Activated naive CD4-positive, alpha-beta T cell treated with anti-CD3 and anti-CD28 coated beads, Interleukin-2, amount 50 U/mL, for 72 hours (primary cell): Measurements from ENCODE around the gene NDUFV3. TPM values are rescaled to one million over a fixed set of nuclear protein-coding genes. Genes with fewer than 3 reads are reported as not detected.
"Not testable (repeated sequence)": the region's sequence is repeated elsewhere in the genome, so short reads cannot be mapped to it uniquely, and the experiment has no call there.

ENCODE experiments used
- ATAC-seq, 2 donors: fragments of 150-1000 bp; cut with Tn5 transposase; 2 replicates each; pipeline ENCODE4 v1.10.0; 2021; ENCODE audit warnings: mild to moderate bottlenecking in 2 of 2, moderate library complexity in 2 of 2
- DNase-seq, 2 donors: peaks; one replicate each; pipeline ENCODE4 v3.0.0; 2021 to 2022; ENCODE audit warnings: low spot score in 2 of 2
- H3K27ac Mint-ChIP-seq, 2 donors: one replicate each; pipeline ENCODE4 v1.8.0; 2022; ENCODE audit warnings: mild to moderate bottlenecking in 2 of 2, mixed read lengths in 2 of 2
- H3K36me3 Mint-ChIP-seq, 2 donors: one replicate each; pipeline ENCODE4 v1.8.0; 2022; ENCODE audit warnings: mixed read lengths in 2 of 2
- H3K9me3 Mint-ChIP-seq, 2 donors: one replicate each; pipeline ENCODE4 v1.8.0; 2022; ENCODE audit warnings: mixed read lengths in 2 of 2
- total RNA-seq, 2 donors: library from RNA; stranded (reverse); gene quantifications; one replicate each; pipeline ENCODE4 v1.2.3, GENCODE V29; 2022

The NDUFV3 gene
- 10 to 100 TPM; 25.3 to 25.7 TPM for total RNA-seq

DNA sequence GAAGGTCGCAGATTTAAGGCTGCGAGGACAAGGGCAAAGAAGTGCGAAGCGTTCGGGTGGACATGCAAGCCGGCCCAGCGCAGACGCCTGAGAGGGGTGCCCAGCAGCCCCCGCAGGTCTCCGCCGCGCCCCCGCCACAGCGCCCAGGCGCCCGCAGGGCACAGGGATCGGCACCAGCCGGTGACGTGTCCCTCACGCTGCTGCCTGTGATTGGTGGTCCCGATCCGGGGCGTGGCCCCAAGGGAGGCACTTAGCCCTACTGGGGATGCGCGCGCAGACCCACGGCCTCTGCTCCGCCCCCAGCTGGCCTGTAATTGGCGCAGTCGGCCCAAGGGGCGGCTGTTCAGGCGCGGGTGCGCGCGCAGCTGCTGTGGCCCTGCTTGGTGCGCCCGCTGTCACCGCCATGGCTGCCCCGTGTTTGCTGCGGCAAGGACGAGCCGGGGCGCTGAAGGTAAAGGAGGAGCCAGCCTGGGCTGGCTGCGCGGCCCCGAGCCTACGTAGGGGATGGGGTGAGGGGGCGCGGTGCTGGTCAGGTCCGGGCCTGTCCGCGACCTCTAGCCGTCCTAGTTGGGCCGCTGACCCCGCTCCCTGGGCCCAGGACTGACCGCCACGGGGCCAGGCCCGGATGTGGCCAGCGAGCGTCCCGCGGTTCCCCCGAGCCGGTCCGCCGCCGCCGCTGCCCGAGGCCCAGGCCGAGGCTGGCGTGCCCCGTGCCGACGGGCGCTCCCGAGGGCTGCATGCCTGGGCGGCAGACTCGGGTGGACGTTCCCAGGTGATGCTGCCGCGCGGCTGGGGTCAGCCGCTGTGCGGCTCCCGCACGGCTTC, at the start of gene NDUFV3:
NDUFV3 (plus strand) TSS at position 379 of the 825 bp plus-strand sequence; CDS start at position 404, 25 bp downstream.
- Mint-ChIP-seq H3K36me3 (peaks cover 0 to under 1% of the 10 kb centered on the region in 2 donors), H3K27ac (peak within 1 kb of the TSS; percentile 86 to 95), H3K9me3 (no peaks in the 10 kb centered on the region)
- DNase-seq, result peak; percentile 99
- peak; percentile 95 for ATAC-seq

DNA sequence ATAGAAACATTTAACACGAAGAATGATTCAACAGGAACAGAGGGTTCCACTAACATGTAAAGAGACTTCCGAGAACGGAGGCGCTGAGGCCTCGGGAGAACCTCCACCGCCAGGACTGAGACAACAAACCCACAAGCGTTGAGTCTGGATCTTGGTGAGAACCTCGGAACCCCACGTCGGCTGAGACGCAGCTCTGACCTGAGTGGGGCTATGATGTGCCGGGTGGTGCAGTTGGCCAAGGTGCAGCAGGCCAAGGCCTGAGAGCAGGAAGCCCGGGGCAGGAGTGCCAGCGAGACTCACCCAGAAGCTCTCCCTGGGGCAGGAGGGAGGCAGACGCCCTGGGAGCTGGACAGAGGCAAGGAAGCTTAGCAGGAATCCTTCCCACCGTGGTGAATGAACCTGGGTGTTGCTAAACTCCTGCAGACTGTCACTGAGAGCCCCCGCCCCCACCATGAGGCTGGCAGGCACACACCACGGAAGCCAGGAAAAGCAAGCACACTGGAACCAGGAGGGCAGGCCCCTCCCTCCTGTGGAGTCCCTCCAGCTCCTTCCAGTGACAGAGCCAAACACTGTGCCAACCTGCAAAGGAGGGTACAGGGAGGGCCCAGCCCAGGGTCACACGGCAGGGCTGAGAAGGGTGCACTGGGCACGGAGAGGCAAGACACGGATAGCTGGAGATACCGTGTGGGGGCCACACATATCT, 48.5 kb upstream of the NDUFV3 start:
- DNase-seq (peak in 1 of 2 donors; percentile 44), ATAC-seq (no peak)
- Mint-ChIP-seq H3K27ac (peak overlapping the region; percentile 35 to 75), H3K9me3 (no peaks in the 10 kb centered on the region), H3K36me3 (peaks cover 17 to 21% of the 10 kb centered on the region in 2 donors)

DNA sequence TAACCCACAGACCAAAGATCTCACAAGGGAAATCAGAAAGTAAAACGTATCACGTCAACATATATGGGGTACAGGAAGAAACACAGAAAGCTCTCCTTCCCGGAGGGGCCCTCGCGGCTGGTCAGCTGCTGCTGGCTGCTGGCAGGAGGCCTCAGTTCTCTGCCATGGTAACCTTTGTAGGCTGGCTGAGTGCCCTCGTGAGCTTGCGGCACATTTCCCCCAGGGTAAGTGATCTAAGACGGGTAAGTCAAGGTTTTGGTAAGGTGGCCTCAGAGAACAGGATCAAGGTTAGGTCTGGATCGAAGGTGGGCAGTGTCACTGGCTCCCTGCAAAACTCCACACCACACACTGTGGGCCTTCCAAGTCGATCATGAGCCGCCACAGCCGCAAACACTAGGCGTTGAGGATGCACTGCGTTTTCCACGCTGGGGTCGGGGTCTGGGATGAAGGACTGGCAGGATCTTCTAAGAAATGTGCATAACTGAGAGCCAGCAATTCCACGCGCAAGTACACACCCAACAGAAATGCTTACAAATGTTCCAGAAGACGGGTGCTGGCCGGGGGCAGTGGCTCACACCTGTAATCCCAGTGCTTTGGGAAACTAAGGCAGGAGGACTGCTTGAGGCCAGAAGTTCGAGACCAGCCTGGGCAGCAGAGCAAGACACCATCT, 47.7 kb upstream of the NDUFV3 start:
- H3K36me3 Mint-ChIP-seq, result peaks cover 17 to 22% of the 10 kb centered on the region in 2 donors
- ATAC-seq (no peak), DNase-seq (peak in 1 of 2 donors; percentile 13)

DNA sequence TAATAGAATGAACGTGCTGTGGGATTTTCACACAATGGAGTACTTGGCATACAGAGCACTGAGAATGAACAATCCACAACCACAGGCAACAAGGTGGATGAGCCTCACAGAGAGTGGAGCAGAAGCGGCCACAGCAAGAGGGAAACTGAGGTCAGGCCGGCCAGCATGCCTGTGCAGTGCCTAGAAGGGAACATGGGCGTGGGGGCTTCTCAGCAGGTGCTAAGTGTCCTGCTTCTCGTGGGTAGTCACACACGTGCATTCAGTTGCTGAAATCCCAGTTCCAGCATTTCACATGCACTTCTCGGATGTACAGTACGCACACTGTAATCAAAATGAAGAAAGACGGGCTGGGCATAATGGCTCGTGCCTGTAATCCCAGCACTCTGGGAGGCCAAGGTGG, 46.9 kb upstream of the NDUFV3 start:
- ATAC-seq (no peak), DNase-seq (peak in 1 of 2 donors; percentile 43)
- Mint-ChIP-seq H3K36me3 (peaks cover 17 to 22% of the 10 kb centered on the region in 2 donors), H3K9me3 (no peaks in the 10 kb centered on the region), H3K27ac (peak overlapping the region; percentile 58 to 63)

More for the DNA sequence above, 47.7 kb upstream of the NDUFV3 start:
- no peaks in the 10 kb centered on the region for H3K9me3 Mint-ChIP-seq
- no peak overlapping the region for H3K27ac Mint-ChIP-seq

DNA sequence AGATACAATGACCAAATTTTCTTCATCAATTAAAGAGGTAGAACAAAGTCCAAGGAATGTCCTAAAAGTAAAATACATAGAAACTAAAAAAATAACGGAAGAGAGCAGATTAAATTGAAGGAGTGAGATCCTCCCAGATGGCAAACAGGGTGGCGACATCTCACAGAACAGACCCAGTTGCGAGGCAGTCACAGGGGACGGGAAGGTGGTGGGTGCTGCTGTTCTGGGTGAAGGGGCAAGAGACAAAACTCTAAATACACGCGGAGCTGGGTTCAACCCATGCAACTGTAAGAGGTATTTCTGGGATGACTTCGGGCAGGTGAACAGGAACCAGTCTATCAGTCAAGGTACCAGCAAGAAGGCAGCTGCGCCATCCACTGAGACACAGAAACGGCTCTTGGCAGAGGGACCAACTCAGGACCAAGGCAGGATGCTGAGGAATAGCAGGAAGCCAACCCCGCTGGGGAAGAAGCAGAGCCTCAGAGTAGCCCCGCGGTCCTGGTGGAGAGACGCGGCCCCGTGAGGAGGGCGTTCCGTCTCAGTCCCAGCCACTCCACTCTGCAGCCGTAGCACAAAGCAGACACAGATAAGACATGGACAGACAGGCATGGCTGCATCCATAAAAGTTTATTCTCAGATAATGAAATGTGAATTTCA, 45.9 kb upstream of the NDUFV3 start:
- H3K27ac Mint-ChIP-seq, result peak overlapping the region in 1 of 2 donors; percentile 58
- H3K9me3 Mint-ChIP-seq, result no peaks in the 10 kb centered on the region
- DNase-seq, result peak in 1 of 2 donors; percentile 34
- ATAC-seq, result no peak
- peaks cover 17 to 26% of the 10 kb centered on the region in 2 donors for H3K36me3 Mint-ChIP-seq

DNA sequence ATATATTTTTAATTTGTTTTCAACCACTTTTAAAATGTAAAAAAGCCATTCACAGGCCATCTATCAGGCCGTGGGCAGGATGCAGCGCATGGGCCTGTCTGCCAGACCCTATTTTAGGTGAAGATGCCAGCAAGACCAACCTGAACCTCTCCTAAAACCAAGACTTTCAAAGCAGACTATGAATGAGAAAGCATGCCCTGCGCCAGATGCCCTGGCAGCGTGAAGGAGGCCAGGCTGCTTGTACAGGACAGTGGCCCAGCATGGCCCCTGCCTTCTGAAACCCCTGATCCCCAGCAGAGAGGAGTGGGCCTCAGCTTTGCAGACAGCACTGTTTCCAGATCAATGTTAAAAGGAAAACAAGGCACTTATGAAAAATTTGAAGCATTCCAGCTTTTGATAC, 45.4 kb upstream of the NDUFV3 start:
- DNase-seq (no peak), ATAC-seq (no peak)
- no peaks in the 10 kb centered on the region for H3K9me3 Mint-ChIP-seq
- H3K36me3 Mint-ChIP-seq, result peaks cover 17 to 26% of the 10 kb centered on the region in 2 donors
- H3K27ac Mint-ChIP-seq, result peak overlapping the region in 1 of 2 donors; percentile 60

DNA sequence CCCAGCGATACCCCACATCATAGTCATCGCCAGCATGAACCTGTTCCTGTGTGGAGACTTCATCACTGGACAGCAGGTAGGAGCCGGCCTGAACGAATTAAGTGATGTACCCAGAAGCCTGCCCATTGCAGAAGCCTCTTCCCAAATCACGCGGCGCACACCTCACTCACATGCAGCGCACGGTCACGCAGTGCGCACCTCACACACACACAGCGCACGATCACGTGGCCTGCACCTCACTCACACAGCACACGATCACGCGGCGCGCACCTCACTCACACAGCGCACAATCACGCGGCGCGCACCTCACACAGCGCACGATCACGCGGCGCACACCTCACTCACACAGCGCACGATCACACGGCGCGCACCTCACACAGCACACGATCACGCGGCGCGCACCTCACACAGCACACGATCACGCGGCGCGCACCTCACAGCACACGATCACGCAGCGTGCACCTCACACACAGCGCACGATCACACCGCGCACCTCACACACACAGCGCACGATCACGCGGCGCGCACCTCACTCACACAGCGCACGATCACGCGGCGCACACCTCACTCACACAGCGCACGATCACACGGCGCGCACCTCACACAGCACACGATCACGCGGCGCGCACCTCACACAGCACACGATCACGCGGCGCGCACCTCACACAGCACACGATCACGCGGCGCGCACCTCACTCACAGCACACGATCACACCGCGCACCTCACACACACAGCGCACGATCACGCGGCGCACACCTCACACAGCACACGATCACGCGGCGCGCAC, 44.8 kb upstream of the NDUFV3 start:
- not testable (repeated sequence) for ATAC-seq, DNase-seq, H3K27ac Mint-ChIP-seq, H3K9me3 Mint-ChIP-seq
- H3K36me3 Mint-ChIP-seq, result peaks cover 17 to 22% of the 10 kb centered on the region in 2 donors

DNA sequence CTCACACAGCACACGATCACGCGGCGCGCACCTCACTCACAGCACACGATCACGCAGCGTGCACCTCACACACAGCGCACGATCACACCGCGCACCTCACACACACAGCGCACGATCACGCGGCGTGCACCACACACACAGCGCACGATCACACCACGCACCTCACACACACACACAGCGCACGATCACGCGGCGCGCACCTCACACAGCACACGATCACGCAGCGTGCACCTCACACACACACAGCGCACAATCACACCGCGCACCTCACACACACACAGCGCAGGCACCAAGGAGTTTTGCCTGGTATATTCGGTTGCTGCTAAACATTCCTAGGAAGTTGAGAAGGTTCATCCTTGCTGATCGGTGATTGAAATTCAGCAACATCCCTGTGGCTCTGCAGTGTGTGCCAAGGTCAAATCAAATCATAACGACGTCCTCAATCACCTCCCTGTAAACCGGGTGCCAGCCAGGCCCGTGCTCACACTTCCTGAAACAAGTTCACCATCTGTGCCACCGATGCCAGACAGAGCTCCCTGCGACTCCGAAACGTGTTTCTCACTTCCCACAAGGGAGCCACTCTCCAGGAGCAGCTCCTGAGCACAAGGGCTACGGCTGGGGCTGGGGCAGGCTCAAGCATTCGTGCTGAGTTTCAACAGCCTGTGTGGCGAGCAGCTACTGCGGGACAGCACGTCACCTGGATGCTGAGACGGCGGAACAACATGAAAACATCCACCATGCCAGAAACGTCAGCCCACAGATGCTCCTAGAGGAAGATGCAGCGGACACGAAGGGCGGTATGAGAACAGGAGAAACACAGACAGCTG, 44.0 kb upstream of the NDUFV3 start:
- H3K9me3 Mint-ChIP-seq, result no peaks in the 10 kb centered on the region
- DNase-seq (no peak), ATAC-seq (peak in 1 of 2 donors; percentile 4)
- peaks cover 18 to 19% of the 10 kb centered on the region in 2 donors for H3K36me3 Mint-ChIP-seq
- H3K27ac Mint-ChIP-seq, result peak overlapping the region; percentile 49 to 79

DNA sequence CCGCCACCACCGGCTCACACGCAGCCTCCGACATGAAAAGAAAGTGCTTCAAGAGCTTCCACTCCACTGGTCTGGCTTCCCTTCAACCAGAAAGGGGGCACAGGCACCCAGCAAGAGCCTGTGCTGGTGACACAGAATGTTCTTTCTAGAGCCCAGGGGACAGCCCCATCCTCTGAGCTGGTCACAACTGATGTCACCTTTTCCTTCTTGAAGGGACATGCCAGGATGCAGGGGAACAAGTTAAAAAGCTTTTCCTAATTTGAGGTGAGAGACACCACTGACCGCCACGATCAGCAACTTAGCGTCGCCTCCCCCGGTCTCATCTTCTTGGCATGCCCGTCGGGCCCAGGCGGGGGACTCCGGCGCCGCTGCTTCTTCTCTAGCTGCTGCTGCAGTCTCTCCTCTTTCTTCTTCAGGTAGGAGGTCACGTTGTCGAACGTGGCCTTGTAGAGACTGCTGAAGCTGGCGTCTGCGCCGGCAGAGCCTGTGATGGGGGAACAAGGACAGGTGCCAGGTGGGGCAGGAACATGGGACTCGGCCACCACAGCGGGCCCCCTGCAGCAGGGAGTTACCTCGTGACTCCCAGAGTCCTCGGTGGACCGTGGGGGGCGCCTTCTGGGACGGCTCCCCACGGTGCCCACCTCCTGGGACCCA, 43.2 kb upstream of the NDUFV3 start:
- H3K27ac Mint-ChIP-seq, result peak overlapping the region; percentile 49 to 79
- no peak for DNase-seq
- H3K36me3 Mint-ChIP-seq, result peaks cover 15 to 24% of the 10 kb centered on the region in 2 donors
- H3K9me3 Mint-ChIP-seq, result no peaks in the 10 kb centered on the region
- peak in 1 of 2 donors; percentile 87 for ATAC-seq

DNA sequence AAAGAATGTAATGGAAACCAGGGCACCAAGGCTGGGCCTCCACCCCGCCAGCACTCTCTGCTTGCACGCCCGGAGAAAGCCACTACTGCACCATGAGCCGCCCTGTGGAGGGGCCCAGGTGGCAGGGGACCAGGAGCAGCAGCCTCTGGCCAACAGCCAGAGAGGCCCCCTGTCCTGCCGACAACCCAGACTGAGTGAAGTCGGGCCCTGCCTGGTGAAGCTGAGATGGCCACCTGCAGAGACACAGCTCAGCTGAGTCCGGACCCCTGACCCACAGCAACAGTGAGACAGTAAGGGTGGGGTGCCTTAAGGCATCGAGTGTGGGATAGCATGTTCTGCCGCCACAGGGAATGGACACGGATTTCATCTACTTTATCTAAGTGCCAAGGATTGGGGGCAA, 42.6 kb upstream of the NDUFV3 start:
- peak overlapping the region in 1 of 2 donors; percentile 49 for H3K27ac Mint-ChIP-seq
- peak; percentile 9 to 12 for ATAC-seq
- no peaks in the 10 kb centered on the region for H3K9me3 Mint-ChIP-seq
- H3K36me3 Mint-ChIP-seq, result peaks cover 15 to 26% of the 10 kb centered on the region in 2 donors
- no peak for DNase-seq

DNA sequence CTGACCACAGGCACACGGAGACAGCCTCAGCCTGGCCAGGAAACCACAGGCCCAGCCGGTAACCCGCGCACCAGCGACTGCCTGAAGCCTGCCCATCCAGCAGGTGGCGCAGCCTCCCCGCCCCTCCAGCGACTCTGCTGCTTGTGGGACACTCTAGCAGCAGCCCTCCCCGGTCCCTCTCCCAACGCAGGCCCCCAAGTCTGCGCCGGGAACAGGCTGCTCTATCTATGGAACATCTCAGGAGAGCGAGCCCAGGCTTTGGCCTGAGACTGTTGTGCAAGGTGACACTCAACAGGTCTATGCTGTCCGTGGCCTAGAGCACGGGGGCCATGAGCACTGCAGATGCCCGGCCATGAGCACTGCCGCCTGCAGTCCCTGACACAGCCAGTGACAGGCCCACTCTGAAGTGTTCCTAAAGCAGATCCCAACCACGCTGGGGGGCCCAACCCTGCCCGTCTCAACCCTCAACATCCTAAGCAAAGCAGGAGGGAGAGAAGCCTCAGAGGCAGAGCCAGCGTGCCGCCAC, 42.2 kb upstream of the NDUFV3 start:
- Mint-ChIP-seq H3K27ac (peak overlapping the region in 1 of 2 donors; percentile 49), H3K9me3 (no peaks in the 10 kb centered on the region), H3K36me3 (peaks cover 15 to 31% of the 10 kb centered on the region in 2 donors)
- ATAC-seq (peak; percentile 48 to 68), DNase-seq (peak in 1 of 2 donors; percentile 43)

DNA sequence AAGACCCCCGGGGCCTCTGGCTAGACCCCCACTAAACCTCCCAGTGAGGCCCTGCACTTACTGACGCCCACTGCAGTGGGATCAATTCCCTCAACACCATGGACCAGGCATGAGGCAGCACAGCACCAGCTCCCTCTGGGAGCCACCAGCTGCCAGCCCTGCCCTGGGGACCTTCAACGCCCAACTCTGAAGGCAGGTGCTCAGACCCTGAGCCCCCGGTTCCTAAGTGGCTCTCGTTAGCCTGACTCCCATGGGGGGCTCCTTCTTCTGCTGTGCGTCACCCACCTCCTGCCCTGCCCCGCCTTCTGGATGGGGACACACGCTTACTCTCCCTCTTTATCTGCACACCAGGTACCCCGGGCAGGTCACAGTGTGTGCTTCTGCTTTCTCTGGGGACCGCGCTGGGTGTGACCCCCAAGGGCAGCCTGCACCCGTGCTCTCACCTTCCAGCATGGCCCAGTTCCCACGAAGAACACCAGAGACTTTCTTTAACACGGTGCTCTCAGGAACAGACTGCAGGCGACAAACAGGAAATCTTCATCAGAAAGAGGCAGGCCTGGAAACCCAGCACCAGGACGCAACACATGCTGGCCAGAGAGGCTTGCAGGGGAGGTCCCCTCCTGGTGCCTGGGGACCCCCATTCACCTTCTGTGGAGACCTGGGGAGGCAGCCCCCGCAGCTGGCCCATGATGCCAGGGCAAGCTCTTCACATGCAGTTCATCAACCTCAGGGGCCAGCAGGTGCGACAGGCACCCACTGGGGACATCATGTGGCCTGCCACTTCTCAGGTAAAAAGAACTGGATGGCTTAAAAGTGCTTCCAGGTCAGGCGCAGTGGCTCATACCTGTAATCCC, 41.1 kb upstream of the NDUFV3 start:
- Mint-ChIP-seq H3K27ac (peak overlapping the region in 1 of 2 donors; percentile 79), H3K9me3 (no peaks in the 10 kb centered on the region), H3K36me3 (peaks cover 15 to 32% of the 10 kb centered on the region in 2 donors)
- ATAC-seq (no peak), DNase-seq (no peak)

DNA sequence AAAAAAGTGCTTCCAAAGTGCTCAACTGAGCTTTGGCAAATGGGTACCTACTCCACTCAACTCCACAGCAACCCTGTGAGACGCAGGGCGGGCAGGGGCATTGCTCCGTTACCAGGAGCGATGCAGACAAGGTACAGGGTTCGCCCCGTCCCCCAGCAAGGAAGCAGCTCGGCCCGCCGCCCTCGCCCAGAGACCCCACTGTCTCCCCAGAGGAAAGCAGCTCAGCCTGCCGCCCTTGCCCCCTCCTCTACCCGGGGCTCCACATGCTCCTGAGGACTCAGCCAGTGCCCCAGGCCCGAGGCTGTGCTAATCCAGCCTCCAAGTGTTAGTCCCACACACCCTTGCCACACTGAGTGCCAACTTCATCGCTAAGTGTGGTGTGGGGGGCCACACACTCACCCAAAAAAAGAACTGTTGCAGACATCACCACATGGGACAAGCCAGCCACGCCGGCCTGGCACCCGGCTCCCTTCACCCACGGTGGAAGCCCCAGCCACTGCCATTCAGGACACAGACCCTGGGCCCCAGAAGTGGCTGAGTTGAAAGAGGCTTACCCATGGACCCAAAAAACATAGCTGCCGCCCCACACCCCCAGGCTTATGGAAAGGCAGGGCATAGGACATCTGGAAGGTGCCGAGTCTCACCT, 40.1 kb upstream of the NDUFV3 start:
- H3K36me3 Mint-ChIP-seq, result peaks cover 15 to 31% of the 10 kb centered on the region in 2 donors
- no peaks in the 10 kb centered on the region for H3K9me3 Mint-ChIP-seq
- ATAC-seq, result no peak
- DNase-seq, result no peak
- no peak overlapping the region for H3K27ac Mint-ChIP-seq
